Measurements from ENCODE around the gene CCNJL.
"Not testable (repeated sequence)": the region's sequence is repeated elsewhere in the genome, so short reads cannot be mapped to it uniquely, and the experiment has no call there.

The CCNJL gene, protein sequence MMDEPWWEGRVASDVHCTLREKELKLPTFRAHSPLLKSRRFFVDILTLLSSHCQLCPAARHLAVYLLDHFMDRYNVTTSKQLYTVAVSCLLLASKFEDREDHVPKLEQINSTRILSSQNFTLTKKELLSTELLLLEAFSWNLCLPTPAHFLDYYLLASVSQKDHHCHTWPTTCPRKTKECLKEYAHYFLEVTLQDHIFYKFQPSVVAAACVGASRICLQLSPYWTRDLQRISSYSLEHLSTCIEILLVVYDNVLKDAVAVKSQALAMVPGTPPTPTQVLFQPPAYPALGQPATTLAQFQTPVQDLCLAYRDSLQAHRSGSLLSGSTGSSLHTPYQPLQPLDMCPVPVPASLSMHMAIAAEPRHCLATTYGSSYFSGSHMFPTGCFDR

GRCh38 chr5:160312134-160312959, at the start of gene CCNJL:
CCNJL (minus strand) TSS chr5:160312564; CDS start chr5:160311923, 641 bp downstream.
- no peak for DNase-seq

DNA sequence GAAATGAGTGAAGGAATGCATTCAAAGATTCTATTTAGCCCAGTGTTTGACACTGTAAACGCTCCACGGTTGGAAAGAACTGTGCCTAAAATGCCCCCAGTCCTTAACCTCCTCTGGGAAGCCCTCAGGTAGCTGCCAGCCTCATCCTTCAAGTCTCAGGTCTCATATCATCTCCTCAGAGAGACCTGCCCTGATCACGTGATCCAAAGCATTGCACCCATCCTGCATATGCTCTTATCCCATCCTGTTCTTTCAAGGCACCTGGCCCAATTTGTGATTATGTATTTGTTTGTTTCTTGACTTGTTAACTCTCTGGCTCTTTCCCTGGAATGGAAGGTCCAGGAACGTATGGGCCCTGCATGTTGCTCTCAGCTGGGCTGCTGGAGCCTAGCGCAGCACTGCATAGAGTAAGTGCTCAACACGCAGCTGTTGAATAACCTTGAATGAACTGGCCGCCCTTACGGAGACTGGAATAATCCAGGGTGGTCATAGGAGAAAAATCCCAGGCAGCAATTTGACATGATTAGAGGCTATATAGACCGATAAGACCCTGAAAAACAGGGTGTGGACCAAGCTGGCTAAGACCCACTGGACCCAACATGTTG, 49.4 kb upstream of the CCNJL start:
- DNase-seq: no peak

- DNase-seq: no peak
Observed at GRCh38 chr5:160360310-160360709, 47.9 kb upstream of the CCNJL start.

DNA sequence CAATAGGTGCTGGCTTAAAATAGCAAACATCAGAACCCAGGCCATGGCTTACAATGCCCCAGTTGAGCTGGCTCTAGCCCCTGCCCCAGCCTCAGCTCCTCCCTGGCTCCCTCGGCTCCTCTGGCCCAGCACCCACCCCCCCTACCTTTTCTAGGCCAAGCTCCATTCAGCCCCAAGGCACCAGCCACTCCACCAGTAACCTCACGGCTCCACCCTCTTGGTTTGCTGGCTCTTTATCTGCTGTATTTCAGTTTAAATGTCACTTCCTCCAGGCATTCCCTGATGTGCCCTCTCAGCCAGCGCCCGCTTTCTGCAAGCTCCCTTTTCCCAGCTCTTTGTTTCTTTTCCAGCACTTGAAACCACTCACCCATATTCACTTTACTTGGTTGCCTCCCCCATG, 47.5 kb upstream of the CCNJL start:
- DNase-seq: no peak

DNA sequence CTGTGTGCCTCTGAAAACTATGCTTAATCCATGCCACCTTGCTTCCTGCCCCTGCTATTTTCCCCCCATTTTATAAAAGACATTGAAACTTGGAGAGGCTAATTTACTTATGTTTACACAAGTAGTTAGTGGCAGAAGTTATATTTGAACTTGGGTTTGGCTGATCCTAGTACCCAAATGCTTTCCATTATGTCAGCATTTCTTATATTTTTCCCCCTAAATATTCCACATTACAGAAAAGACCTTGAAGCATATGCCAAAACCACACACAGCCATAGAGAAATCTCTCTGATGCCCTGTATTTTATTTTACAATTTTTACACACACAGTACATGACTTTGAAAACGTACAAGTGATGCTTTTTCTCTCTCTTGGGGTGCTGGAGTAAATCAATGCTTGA, 46.9 kb upstream of the CCNJL start:
- no peak for DNase-seq

GRCh38 chr5:160357861-160358411, 45.6 kb upstream of the CCNJL start:
- DNase-seq: no peak

GRCh38 chr5:160357394-160357793, 45.0 kb upstream of the CCNJL start:
- no peak for DNase-seq

GRCh38 chr5:160356550-160357347, 44.4 kb upstream of the CCNJL start:
- no peak for DNase-seq

GRCh38 chr5:160354666-160355065, 42.3 kb upstream of the CCNJL start:
- no peak for DNase-seq

DNA sequence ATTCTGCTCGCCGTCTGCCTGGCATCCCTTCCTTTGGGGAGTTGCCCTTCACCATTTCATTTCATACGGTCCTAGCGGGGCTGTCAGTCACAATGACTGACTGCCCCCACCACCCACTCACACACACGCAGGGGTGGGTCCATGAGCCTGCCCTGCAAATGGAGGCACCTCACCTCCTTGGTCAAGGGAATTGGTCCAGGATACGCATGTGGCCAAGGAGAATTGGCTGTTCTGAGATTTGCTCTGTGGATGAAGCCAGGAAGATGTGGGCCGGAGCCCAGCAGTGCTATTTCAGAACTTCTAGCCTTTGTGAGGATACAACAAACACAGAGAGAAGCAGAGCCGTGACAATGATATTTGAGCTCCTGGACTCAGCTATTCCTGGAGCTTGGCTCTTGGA, 41.0 kb upstream of the CCNJL start:
- DNase-seq: no peak

DNA sequence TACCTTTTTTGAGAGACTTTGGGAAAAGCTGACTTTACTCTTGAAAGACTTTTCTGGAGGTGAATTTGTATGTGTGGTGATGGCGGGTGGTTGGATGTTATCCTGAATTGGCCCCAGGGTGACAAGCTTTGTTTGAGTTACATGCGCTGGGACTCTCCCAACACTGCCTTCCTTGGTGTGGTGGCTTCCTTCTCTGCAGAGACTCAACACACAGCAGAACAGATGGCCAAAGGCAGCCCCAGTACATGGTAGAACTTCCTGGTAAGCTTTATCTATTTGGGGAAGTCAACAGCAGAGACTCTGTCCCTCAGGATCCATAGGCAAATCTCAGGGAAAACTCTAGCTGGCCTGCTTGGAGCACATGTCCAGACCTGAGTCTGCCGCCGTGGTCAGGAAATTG, 39.9 kb upstream of the CCNJL start:
- no peak for DNase-seq

GRCh38 chr5:160349935-160350303, 37.6 kb upstream of the CCNJL start:
- DNase-seq: no peak

GRCh38 chr5:160349249-160349934, 37.0 kb upstream of the CCNJL start:
- no peak for DNase-seq

DNA sequence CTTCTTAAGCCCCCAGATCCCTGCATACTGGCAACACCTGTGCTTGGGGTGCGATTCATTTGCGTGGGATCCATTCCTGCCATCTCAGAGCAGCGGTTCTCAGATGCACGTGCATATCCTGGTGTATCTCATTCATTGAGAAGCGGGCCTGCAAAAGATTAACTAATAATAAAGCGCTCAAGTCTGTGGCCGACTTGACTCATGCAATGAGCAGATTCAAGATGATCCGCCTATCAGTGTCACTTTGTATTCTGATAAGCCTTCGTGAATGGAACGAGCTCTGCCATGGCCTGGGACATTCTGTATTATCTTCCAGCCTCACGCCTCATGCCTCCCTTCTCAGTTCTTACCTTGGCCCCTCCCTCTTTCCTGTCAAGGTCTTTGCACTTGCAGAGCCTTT, 35.7 kb upstream of the CCNJL start:
- DNase-seq: no peak

GRCh38 chr5:160347448-160347847, 35.1 kb upstream of the CCNJL start:
- DNase-seq: no peak

DNA sequence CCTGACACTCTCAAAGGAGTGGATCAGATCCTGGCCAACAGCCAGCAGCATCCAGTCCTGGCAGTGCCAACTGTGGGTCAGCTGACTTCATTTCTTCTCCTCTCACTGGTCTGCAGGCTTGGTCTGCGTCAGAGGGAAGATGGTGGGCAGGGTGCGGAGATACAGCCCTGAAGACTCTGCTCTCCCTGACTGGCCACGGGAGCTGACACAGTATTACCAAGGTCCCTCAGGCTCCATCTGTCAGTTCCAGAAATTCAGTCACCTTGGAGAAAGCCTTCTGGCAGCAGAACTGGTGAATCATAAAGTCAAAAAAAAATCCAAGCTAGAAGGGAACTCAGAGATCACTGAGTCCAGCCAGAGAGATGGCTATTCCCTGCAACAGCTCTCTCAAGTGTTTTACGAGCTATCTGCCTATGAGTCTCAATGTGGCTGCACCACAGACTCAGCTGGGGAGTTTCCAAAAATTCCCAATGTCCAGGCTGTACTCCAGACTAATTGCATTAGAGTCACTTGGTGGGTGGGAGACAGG, 30.1 kb upstream of the CCNJL start:
- DNase-seq: no peak

- DNase-seq: no peak
Observed at GRCh38 chr5:160341309-160341870, 29.0 kb upstream of the CCNJL start.

- not testable (repeated sequence) for DNase-seq
Observed at GRCh38 chr5:160340513-160340912, 28.1 kb upstream of the CCNJL start.

- no peak for DNase-seq
Observed at GRCh38 chr5:160339406-160340130, 27.2 kb upstream of the CCNJL start.

GRCh38 chr5:160334716-160335115, 22.4 kb upstream of the CCNJL start:
- DNase-seq: not testable (repeated sequence)

DNA sequence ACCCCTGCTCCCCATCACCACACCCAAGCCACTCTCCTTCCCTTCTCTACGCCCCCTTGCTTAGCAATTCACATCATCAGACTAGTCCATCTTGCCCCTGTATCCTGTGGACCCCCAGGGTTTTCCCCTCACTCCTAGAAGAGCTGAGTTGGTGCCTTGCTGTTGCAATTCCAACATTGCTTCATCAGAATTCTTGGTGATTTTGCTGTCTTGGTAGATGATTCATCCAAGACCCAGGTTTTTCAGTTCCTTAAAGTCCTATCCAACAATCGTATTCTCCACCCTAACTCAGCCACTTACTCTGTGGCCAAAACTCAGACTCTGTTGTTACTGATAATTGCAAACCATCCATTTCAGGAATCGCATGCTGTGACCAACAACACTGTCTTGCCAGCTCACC, 21.4 kb upstream of the CCNJL start:
- DNase-seq: peak; percentile 3 to 30

All from CD4-positive, alpha-beta T cell treated with Interferon alpha-2 for 1 hour (primary cell).